Activated CD8-positive, alpha-beta memory T cell treated with anti-CD3 and anti-CD28 coated beads, Interleukin-2, amount 50 U/mL, for 48 hours (primary cell): ENCODE results near the gene JAK2.
"Not testable (repeated sequence)": the region's sequence is repeated elsewhere in the genome, so short reads cannot be mapped to it uniquely, and the experiment has no call there.

Experiments used
- DNase-seq: peaks from one replicate; pipeline ENCODE4 v3.0.0-alpha.2; 2020

JAK2 gene

GRCh38 chr9:5043381-5043780 lies 58.3 kb downstream of the JAK2 start:
- no peak for DNase-seq

DNA sequence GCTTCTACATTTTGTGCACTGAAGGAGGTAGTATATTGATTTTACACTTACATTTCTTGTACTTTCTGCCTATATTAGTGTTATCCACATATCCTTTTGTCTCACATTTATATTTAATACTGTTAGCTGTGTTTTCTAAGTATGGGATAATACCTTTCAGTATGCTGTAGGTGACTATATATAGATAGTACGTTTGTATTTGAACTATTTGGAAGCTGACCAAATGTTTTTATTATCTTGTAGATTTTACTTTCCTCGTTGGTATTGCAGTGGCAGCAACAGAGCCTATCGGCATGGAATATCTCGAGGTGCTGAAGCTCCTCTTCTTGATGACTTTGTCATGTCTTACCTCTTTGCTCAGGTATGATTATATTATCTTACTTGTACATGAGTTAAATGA lies 59.1 kb downstream of the JAK2 start:
- DNase-seq = no peak

GRCh38 chr9:5052838-5053237 lies 67.8 kb downstream of the JAK2 start:
- no peak for DNase-seq

DNA sequence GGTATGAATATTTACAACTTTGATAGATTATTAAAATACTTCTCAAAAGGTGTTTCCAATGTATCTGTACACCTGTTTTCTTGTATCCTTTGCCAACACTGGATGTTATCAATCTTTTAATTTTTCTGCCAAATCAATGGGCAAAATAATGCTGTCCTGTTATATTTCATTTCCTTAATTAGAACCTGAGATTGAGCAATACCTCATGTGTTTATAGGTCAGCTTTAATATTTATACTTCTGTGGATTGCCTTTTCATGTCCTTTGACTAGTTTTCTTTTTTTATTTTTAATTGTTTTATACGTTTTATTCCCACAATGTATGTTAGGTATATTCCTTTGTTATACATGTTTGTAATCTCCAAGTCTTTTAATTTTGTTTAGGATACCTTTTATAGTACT lies 77.6 kb downstream of the JAK2 start:
- DNase-seq = no peak

- DNase-seq = no peak
These were observed 87.8 kb downstream of the JAK2 start for GRCh38 chr9:5072871-5073270.

- DNase-seq = no peak
These were observed 88.6 kb downstream of the JAK2 start for GRCh38 chr9:5073701-5074100.

DNA sequence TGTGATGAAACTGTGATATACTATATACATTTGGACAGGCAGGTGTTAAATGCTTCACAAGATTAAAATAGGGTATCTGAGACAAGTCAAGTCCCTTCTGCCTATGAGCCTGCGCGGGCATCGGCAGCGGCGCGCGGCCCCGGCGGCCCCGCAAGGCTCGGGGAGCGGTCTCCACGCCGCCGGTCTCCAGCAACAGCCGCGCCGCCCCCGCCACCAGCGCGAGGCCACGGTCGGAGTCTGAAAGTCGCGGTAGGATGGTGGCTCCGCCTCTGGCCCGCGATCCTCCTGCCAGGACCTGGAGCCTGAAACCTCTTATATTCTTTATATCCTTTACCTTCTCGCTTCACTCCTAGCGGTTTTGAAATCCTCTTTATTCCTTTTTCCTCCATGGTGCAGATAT lies 100.9 kb downstream of the JAK2 start:
- no peak for DNase-seq

DNA sequence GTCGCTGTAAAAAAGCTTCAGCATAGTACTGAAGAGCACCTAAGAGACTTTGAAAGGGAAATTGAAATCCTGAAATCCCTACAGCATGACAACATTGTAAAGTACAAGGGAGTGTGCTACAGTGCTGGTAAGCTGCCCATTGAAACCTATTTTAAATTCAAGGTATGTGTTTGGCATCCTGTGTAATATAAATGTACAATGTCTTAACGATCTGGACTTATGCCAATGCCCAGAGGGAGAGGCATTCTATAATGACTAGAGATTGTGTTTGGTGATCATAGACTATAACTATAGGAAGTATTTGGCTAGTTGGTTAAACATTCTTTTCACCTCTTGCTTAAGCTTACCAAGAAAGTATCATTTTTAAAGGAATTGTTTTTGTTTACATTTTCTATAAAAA lies 104.7 kb downstream of the JAK2 start:
- no peak for DNase-seq

- DNase-seq = no peak
These were observed 110.7 kb downstream of the JAK2 start for GRCh38 chr9:5095795-5096194.

DNA sequence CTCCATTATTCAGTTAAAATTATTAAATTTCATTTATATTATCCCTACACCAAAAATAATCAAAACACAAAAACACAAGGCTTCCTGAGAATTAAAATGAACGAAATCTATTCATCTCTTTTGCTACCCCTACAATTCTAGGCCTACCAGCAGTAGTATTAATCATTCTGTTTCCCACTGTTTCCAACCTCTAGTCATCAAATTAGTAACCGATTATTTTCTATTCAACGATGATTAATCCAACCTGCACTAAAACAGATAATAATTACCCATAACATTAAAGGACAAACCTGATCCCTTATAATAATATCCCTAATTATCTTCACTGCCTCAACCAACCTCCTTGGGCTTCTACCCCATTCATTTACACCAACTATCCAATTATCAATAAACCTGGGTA lies 114.4 kb downstream of the JAK2 start:
- no peak for DNase-seq

DNA sequence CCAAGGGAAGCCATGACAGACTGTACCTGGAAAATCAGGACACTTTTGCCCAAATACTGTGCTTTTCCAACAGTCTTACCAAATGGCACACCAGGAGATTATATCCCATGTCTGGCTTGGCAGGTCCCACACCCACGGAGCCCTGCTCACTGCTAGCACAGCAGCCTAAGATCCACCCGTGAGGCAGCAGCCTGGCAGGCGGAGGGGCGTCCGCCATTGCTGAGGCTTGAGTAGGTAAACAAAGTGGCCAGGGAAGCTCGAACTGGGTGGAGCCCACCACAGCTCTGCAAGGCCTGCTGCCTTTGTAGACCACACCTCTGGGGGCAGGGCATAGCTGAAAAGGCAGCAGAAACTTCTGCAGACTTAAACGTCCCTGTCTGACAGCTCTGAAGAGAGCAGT lies 116.1 kb downstream of the JAK2 start:
- DNase-seq = not testable (repeated sequence)

DNA sequence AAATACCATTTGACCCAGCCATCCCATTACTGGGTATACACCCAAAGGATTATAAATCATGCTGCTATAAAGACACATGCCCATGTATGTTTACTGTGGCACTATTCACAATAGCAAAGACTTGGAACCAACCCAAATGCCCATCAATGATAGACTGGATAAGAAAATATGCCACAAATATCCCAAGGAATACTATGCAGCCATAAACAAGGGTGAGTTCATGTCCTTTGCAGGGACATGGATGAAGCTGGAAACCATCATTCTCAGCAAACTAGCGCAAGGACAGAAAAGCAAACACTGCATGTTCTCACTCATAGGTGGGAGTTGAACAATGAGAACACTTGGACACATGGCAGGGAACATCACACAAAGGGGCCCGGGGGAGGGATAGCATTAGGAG lies 121.4 kb downstream of the JAK2 start:
- not testable (repeated sequence) for DNase-seq

DNA sequence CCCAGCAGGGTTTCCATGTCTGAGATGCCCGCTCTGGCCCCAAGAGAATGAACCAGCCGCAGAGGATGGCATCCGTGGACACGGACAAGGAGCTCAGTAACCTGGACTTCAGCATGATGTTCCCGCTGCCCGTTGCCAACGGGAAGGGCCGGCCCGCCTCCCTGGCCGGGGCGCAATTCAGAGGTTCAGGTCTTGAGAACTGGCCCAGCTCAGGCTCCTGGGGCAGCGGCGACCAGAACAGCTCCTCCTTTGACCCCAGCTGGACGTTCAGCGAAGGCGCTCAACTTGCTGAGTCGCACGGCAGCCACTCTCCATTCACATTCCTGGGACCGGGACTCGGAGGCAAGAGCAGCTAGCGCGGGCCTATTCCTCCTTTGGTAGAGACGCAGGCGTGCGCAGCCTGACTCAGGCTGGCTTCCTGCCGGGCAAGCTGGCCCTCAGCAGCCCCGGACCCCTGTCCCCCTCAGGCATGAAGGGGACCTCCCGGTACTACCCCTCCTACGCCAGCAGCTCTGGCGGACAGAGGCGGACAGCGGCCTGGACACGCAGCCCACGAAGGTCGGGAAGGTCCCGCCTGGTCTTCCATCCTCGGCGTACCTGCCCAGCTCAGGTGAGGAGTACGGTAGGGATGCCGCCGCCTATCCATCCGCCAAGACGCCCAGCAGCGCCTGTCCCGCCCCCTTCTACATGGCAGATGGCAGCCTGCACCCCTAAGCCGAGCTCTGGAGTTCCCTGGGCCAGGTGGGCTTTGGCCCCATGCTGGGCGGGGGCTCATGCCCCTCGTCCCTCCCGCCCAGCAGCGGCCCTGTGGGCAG lies 126.0 kb downstream of the JAK2 start:
- DNase-seq = peak; percentile 49

DNA sequence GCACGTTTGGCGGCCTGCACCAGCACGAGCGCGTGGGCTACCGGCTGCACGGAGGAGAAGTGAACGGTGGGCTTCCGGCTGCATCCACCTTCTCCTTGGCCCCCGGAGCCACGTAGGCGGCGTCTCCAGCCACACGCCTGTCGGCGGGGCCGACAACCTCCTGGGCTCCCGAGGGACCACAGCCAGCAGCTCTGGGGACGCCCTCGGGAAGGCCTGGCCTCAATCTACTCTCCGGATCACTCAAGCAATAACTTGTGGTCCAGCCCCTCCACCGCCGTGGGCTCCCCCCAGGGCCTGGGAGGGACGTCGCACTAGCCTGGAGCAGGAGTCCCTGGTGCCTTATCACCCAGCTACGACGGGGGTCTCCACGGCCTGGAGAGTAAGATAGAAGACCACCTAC lies 126.6 kb downstream of the JAK2 start:
- no peak for DNase-seq

- no peak for DNase-seq
These were observed 127.1 kb downstream of the JAK2 start for GRCh38 chr9:5112109-5112592.

- DNase-seq = no peak
These were observed 127.6 kb downstream of the JAK2 start for GRCh38 chr9:5112646-5113045.

GRCh38 chr9:5113523-5113922 lies 128.5 kb downstream of the JAK2 start:
- no peak for DNase-seq

DNA sequence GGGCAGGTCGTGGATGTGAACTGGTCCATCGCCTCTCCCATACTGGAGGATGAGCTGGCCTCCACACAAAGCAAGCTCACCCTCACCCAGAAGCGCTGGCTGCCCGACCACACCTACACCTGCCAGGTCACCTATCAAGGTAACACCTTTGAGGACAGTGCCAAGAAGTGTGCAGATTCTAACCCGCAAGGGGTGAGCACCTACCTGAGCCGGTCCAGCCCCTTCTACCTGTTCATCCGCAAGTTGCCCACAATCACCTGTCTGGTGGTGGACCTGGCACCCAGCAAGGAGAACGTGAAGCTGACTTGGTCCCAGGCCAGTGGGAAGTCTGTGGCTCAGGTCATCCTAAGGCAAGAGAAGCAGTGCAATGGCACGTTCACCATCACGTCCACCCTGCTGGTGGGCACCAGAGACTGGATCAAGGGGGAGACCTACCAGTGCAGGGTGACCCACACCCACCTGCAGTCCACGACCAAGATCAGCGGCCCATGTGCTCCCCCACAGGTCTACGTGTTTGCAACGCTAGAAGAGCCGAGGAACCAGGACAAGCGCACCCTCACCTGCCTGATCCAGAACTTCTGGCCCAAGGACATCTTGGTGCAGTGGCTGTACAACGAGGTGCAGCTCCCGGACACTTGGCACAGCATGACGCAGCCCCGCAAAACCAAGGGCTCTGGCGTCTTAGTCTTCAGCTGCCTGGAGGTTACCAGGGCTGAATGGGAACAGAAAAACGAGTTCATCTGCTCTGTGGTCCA lies 129.1 kb downstream of the JAK2 start:
- no peak for DNase-seq

GRCh38 chr9:5122116-5122515 lies 137.0 kb downstream of the JAK2 start:
- no peak for DNase-seq

DNA sequence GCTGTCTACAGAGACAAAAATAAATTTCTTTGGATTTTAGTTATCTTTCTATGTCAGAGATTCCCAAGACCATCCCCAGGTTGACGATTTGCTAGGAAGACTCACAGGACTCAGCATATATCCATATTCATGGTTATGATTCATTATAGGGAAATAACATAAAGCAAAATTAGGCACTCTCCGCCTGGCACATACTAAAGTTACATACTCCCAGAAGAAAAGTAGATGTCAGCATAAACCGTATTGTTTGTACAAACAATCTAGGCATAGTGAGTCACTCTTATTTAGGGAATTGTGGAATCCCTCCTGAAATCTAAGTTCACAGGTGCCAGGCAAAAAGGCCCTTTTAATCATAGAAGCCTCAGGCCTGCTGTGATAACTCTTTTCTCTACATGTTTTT lies 137.4 kb downstream of the JAK2 start:
- DNase-seq = no peak

GRCh38 chr9:5140151-5140550 lies 155.1 kb downstream of the JAK2 start:
- DNase-seq = no peak

- no peak for DNase-seq
These were observed 159.1 kb downstream of the JAK2 start for GRCh38 chr9:5144217-5144616.

- DNase-seq = no peak
These were observed 161.2 kb downstream of the JAK2 start for GRCh38 chr9:5146241-5146640.
